ENCODE data around the gene KIF17.
"Not testable (repeated sequence)": the region's sequence is repeated elsewhere in the genome, so short reads cannot be mapped to it uniquely, and the experiment has no call there.

KIF17 gene

GRCh38 chr1:20726932-20727745 lies 9.3 kb upstream of the KIF17 start:
- no peak for DNase-seq

DNA sequence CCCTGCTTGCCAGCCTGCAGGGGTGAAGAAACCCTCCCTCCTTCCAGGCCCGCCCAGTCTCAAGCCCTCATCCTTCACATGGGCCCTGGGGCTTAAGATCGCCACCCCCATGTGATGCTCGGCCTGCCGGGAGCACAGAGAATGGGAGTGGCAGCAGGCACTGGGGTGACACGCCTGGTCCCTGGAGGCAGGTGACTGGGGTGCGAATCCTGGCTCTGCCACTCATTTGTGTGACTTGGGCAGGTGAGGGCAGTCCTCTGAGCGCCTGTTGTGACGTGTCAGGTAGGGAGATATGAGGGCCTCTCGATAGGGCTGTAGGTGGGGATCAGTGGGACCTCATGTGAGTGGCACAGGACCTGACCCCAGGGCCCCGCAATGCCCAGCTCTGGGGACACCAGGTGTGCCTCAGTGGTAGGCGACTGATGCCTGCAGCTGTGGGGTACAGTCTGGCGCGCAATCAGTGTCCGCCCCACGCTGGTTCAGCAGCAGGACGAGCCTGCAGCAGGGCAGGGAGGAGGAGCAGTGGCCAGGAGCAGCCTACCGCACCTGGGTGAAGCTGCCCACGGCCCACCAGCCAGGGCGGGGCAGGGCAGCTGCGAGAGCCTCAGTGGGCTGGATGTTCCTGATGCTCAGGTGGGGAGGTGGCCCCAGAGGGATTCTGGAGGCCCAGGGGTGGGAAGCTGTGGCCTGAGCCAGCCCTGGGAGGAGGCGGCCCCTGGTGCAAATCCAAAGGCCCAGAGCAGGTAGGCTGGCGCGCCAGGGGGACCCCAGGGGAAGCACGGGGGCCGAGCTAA lies 8.5 kb upstream of the KIF17 start:
- no peak for DNase-seq

- no peak for DNase-seq
These were observed 7.6 kb upstream of the KIF17 start for GRCh38 chr1:20725189-20726117.

DNA sequence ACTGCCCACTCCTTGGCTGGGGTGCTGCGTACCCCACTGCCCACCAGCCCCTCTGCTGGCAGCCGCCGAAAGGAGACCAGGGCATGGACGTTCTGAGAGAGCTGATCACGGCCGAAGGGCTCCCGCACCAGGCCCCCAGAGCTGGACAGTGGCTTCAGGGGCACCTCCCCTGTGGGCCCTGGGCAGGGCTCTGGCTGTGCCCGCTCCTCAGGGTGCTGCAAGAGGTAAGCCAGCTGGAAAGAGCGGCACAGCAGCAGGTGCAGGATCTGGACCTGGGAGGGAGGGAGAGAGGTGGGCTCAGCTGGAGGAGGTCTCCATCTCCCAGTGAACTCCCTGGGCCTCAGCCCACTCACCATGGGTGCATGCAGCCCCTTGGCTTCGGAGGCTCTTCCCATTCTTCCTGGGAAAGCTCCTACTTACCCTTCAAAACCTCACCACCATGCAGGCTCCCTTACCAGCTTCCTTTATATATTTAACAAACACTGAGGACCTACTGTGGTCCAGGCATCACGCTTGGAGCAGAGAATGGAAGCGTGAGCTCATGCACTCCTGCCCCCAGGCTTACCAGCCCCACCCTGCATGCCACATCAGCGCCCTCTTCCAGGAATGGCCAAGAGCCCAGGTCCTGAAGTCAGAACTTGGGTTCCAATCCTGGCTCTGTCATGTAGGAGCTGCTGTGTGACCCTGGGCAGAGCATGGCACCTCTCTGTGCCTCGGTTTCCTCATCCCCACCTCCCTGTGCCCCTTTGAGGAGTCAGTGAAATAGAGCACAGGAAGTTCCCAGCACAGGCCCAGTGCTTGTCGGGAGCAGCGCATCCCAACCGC lies 6.8 kb upstream of the KIF17 start:
- DNase-seq: no peak

DNA sequence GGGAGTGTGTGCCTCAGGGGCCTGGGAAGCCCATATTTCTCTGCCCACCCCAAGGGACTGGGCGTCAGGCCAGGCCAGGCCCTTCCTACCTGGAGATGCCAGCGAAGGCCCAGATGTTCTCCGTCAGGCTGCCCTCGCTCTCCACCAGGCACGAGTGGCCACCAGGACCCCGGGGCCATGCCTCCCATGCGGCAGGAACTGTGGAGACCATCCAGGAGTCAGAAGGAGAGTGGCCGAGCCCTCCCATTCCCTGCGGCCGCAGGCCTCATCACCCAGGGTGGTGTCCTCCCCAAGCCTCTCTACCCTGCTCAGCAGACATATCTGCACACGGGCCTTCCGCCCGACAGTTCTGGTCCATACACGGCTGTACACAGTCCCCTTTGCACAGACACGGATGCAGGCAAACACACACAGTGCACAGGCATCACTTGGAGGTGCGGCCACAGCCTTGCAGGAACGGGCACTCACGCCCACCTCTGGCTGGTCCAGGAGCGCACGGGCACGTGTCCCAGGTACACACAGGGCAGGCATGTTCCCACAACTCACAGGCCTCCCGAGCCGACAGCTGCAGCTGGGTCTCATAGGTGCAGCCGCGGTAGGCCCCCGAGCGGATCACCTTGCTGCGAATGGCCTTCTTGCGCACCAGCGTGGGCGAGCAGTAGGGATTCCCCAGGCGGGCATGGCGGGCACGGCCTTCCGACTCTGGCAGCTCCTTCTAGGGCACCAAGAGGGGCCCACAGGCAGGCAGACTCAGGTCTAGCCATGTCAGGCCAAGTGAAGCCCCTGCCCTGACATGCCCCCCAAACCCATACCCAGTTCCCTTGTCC lies 5.9 kb upstream of the KIF17 start:
- no peak for DNase-seq

DNA sequence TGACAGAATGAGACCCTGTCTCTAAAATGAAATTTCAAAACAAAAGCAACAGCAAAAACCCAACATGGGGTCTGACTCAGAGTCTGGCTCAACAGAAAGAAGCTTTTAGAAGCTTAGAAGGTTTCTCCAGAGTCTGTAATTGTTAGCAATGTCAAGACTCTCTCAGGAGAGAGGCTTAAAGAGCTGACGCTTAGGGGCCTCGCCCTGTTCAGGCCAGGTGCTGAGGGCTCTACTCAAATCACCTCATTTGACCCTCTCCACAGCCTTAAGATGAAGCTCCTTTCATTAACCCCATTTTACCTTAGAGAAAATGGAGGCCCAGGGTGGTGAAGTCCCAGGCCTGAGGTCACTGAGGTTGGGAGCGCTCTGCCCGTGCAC lies 5.3 kb upstream of the KIF17 start:
- no peak for DNase-seq

GRCh38 chr1:20721117-20722061 lies 3.6 kb upstream of the KIF17 start:
- no peak for DNase-seq

DNA sequence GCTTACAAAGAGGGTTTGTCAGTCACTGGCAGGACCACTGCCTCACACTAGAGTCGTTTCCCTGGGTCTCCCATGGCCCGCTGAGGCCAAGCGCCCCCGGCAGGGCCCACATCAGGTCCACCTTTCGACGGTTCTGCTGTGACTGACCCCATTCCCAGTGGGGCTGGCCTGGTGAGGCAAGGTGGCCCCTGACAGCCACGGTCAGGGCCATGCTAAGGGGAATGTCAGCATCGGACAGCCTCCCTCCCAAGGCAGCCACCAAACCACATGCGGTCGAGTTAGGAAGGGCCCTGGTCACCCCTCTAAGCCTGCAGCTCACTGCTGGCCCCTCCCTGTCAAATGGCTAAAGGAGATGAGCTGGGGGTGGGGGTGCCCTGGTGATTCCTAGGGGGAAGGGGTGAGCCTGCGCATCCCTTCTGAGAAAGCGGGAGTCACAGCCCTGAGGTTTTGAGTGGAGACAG lies 2.9 kb upstream of the KIF17 start:
- DNase-seq: no peak

- no peak for DNase-seq
These were observed 2.2 kb upstream of the KIF17 start for GRCh38 chr1:20719871-20720620.

- no peak for DNase-seq
These were observed 1.5 kb upstream of the KIF17 start for GRCh38 chr1:20719261-20719660.

GRCh38 chr1:20718343-20718882 lies 606 bp upstream of the KIF17 start:
- DNase-seq: not testable (repeated sequence)

DNA sequence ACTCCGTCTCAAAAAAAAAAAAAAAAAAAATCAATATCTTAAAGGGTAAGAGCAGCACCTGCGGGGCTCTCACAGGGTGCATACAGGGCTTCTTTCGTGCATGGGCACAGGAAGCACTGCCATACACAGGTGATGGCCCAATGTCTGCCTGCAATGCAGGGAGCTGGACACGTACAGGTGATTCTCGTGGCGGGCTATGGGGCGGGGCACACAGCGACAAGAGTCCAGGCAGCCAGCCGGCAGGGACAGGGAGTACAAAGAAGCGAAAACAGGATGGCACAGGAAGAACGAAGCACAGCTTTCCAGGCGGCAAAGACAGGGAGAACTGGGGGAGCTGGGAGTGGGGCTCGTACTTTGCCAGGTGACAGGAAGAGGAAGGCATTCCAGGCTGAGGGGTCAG lies 1.6 kb downstream of the KIF17 start:
- DNase-seq: no peak

- no peak for DNase-seq
These were observed 2.4 kb downstream of the KIF17 start for GRCh38 chr1:20715406-20715805.

DNA sequence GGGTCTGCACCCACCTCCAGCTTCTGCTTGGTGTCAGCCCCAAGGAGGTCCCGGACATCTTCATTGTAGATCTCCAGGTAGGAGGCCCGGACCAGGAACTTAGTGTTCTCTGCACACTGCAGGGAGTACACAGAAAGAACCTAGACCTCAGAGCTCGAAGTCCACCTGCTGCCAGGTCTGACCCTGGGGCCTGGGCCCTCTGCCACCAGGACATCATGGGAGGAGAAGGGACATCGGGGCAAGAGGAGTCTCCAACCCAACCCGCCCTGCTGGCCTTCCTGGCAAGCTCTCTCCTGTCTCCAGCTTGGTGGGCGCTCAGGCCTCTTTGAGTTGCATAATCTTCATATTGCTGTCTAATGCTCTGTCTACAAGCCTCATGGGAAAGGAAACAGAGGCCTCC lies 4.4 kb downstream of the KIF17 start:
- no peak for DNase-seq

DNA sequence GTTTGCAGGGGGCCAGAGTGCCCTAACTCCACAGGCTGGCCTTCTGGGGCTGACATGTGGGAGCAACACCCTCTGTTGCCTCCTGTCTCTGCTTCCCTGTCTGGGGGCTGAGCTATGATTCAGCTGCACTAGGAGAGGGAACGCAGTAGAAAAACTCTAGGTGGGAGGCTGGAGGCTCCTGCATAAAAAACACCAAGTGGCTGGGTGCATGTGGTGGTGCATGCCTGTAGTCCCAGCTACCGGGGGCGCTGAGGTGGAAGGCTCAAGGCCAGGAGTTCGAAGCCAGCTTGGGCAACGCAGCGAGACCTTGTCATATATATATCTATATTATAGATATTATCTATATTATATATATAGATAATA lies 5.6 kb downstream of the KIF17 start:
- DNase-seq: no peak

DNA sequence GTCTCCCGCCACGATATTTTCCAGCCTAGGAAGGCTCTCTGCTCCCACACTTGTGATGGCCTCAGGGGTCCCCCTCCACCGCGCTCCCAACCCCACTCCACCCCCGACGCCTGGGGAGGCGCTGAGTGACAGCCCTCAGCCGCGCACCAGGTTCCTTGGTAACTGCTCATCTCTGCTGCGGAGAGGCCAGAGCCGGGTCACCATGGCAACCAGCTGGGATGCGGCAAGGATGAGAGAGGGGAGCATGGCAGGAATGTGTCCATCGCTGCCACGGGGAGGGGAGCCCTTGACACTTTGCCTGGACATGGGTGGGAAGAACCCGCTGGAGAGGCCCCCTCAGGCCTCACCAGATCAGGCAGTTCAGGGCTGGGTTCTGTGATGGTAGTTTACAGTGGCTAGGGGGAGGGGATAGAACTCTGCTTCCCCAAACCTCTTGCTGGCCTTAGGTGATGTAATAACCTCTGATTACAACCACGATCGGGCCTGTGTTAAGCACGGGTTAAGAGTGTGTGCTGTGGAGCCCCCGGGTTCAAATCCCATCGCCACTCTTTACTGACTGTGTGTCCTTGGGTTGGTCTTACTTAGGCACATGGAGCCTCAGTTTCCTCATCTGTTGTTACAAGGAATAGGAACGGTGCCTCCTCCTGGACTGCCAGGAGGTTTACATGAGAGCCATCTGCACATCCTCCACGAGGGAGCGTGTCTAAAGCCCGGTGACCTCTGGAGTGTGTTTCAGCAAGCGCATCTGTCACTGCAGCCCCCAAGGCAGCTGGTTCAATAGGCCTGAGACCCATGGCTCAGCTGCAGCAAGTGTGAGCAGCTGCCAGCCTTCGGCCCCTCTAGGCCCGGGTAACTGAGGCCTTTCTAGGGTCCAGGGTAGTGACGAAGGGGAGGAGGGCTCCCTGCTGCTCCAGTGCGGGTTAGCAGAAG lies 6.3 kb downstream of the KIF17 start:
- DNase-seq: no peak

GRCh38 chr1:20710469-20711284 lies 7.1 kb downstream of the KIF17 start:
- no peak for DNase-seq
